Endothelial cell of umbilical vein (primary cell): ENCODE results near the gene KLHL5. TPM values are rescaled to one million over a fixed set of nuclear protein-coding genes. Genes with fewer than 3 reads are reported as not detected.

Experiments used
- BruUV-seq: library from RNA; stranded (reverse); fragments of 400-500 nt; replicated peaks from 2 replicates; lab custom pipeline; 2021; lab: Mats Ljungman, UMichigan
- CTCF ChIA-PET: fragments of 300-600, 350-600 bp; sonication (Branson Sonifier 250); formaldehyde crosslinking; loops from one replicate; lab custom pipeline; 2021; ENCODE audit warnings: antibody characterized with exemption, inconsistent platforms; lab: Charles Lee
- POLR2A ChIA-PET: fragments of 300-600, 350-600 bp; sonication (Branson Sonifier 250); formaldehyde crosslinking; loops from one replicate; lab custom pipeline; 2021; ENCODE audit warnings: antibody characterized with exemption, inconsistent platforms; lab: Charles Lee
- DNase-seq: peaks from one replicate; pipeline ENCODE4 v3.0.0-alpha.2; 2011; ENCODE audit warnings: low read depth, low spot score
- FAIRE-seq: peaks from 2 replicates; lab custom pipeline; 2011; peaks lifted over from hg19 to GRCh38; lab: Jason Lieb, UNC
- H2AFZ ChIP-seq: 2 replicates; pipeline ENCODE4 v1.6.0; 2012; ENCODE audit warnings: low read depth, low read length, control low read depth, inconsistent platforms
- H3K27ac ChIP-seq: 2 replicates; pipeline ENCODE4 v1.5.1; 2011; ENCODE audit warnings: low read depth, mild to moderate bottlenecking, control low read depth, low read length, moderate library complexity; ENCODE audit not compliant: insufficient read depth
- H3K27me3 ChIP-seq, 2 experiments: 2 replicates each; pipeline versions ENCODE4 v1.6.0 to v1.6.1; 2011; ENCODE audit warnings: low read length in 2 of 2, mixed read lengths in 1 of 2; ENCODE audit not compliant: control insufficient read depth in 2 of 2, insufficient read depth in 2 of 2
- H3K36me3 ChIP-seq, 2 experiments: 2 replicates in 1 of 2; 3 replicates in 1 of 2; pipeline ENCODE4 v1.5.1; 2011; ENCODE audit warnings: low read length in 2 of 2, mild to moderate bottlenecking in 1 of 2, moderate library complexity in 1 of 2; ENCODE audit not compliant: control insufficient read depth in 2 of 2, insufficient read depth in 2 of 2; ENCODE audit errors: extremely low read depth in 1 of 2
- H3K4me1 ChIP-seq: 3 replicates; pipeline ENCODE4 v1.5.1; 2011; ENCODE audit warnings: mild to moderate bottlenecking, low read length; ENCODE audit not compliant: control insufficient read depth, insufficient read depth; ENCODE audit errors: extremely low read depth
- H3K4me2 ChIP-seq: 2 replicates; pipeline ENCODE4 v1.6.1; 2011; ENCODE audit warnings: low read length, control low read depth, mixed read lengths; ENCODE audit not compliant: insufficient read depth
- H3K4me3 ChIP-seq, 3 experiments: fragments of 200-600 bp in 1 of 3; sonication (generic), shearing (Covaris generic) in 1 of 3; replicated peaks in 1 of 3; 2 replicates each; pipeline ENCODE4 v1.5.1; 2011 to 2016; ENCODE audit warnings: control low read depth in 3 of 3, low read length in 3 of 3, mild to moderate bottlenecking in 2 of 3, inconsistent platforms in 1 of 3, low read depth in 1 of 3, moderate library complexity in 1 of 3; ENCODE audit not compliant: insufficient read depth in 1 of 3
- H3K79me2 ChIP-seq: 2 replicates; pipeline ENCODE4 v1.6.0; 2012; ENCODE audit warnings: low read length, inconsistent platforms; ENCODE audit not compliant: control insufficient read depth, insufficient read depth
- H3K9ac ChIP-seq: replicated peaks from 2 replicates; pipeline ENCODE3; 2011; ENCODE audit warnings: low read length, control low read depth; ENCODE audit not compliant: insufficient read depth; ENCODE audit errors: extremely low read depth
- H3K9me1 ChIP-seq: replicated peaks from 3 replicates; pipeline ENCODE4 v1.6.0; 2011; ENCODE audit warnings: mild to moderate bottlenecking, low read length; ENCODE audit not compliant: control insufficient read depth, insufficient read depth; ENCODE audit errors: extremely low read depth
- H3K9me3 ChIP-seq: replicated peaks from 2 replicates; pipeline ENCODE4 v1.5.1; 2012; ENCODE audit warnings: low read length, inconsistent platforms; ENCODE audit not compliant: control insufficient read depth, insufficient read depth
- H4K20me1 ChIP-seq: replicated peaks from 2 replicates; pipeline ENCODE3; 2011; ENCODE audit warnings: mild to moderate bottlenecking, low read length; ENCODE audit not compliant: control insufficient read depth, insufficient read depth; ENCODE audit errors: extremely low read depth
- CTCF ChIP-seq, 2 donors: IDR thresholded peaks; 1 replicate in 1 of 2; 2 replicates in 1 of 2; pipeline ENCODE4 v1.5.1; 2011; ENCODE audit warnings: low read length in 2 of 2, mild to moderate bottlenecking in 2 of 2, moderate library complexity in 2 of 2, control low read depth in 1 of 2, inconsistent platforms in 1 of 2, low read depth in 1 of 2; ENCODE audit not compliant: insufficient read depth in 1 of 2; ENCODE audit errors: extremely low read depth in 1 of 2
- EZH2 ChIP-seq: IDR thresholded peaks from 2 replicates; pipeline ENCODE4 v1.6.1; 2012; ENCODE audit warnings: borderline replicate concordance, low read depth, mild to moderate bottlenecking, moderate library complexity, low read length, inconsistent platforms; ENCODE audit not compliant: severe bottlenecking
- GATA2 ChIP-seq: IDR thresholded peaks from 2 replicates; pipeline ENCODE4 v1.7.0; 2011; ENCODE audit warnings: low read depth, mild to moderate bottlenecking, moderate library complexity, mixed read lengths, low read length; ENCODE audit not compliant: insufficient read length, insufficient read depth
- JUN ChIP-seq: IDR thresholded peaks from 2 replicates; pipeline ENCODE4 v1.6.1; 2011; ENCODE audit warnings: borderline replicate concordance, low read depth; ENCODE audit not compliant: insufficient read length, insufficient read depth
- MAX ChIP-seq: IDR thresholded peaks from 2 replicates; pipeline ENCODE4 v1.6.1; 2011; ENCODE audit not compliant: insufficient read depth, insufficient read length
- POLR2A ChIP-seq: IDR thresholded peaks from 2 replicates; pipeline ENCODE4 v1.6.1; 2012; ENCODE audit warnings: low read depth, mild to moderate bottlenecking, control low read depth, low read length
- POLR2AphosphoS5 ChIP-seq: IDR thresholded peaks from 2 replicates; pipeline ENCODE4 v1.6.1; 2012; ENCODE audit warnings: low read depth, mild to moderate bottlenecking, control low read depth, low read length, moderate library complexity; ENCODE audit not compliant: insufficient read depth
- dilution Hi-C: fragments of 300-500 bp; cut with MboI; formaldehyde crosslinking; loops from one replicate; pipeline ENCODE4 v1.15.0; 2019; ENCODE audit warnings: low sequenced_read_pairs; ENCODE audit not compliant: extremely low pct_ligation_motif_present
- intact Hi-C: fragments of 100-400 bp; cut with micrococcal nuclease; formaldehyde crosslinking; loops from one replicate; pipeline ENCODE4 v1.10.0; 2022
- polyA plus RNA-seq, 4 experiments: library from polyadenylated mRNA; depleted of rRNA in 3 of 4; stranded (reverse) in 3 of 4; unstranded in 1 of 4; fragments of >200 nt; gene quantifications; 2 replicates each; pipeline versions ENCODE4 v1.2.1 to v1.2.3, GENCODE V29; 2011 to 2012; ENCODE audit warnings: missing spikeins in 1 of 4
- total RNA-seq: library from RNA; stranded (reverse); gene quantifications from 2 replicates; pipeline ENCODE4 v1.2.3, GENCODE V29; 2021

KLHL5 gene
- total and polyA plus RNA-seq, 2 donors (not counting 3 experiments of a cell fraction or from before 2014, with no cell fraction given), result 32.2 to 54.6 TPM

GRCh38 chr4:39106011-39106410, 44.0 kb downstream of the KLHL5 start:
- no TSS peak for BruUV-seq
- Histone ChIP-seq H3K9me3 (no peaks in the 10 kb centered on the region), H3K79me2 (no peaks in the 10 kb centered on the region), H4K20me1 (no peaks in the 10 kb centered on the region), H3K4me3 (no peak overlapping the region), H2AFZ (no peak overlapping the region), H3K9me1 (no peaks in the 10 kb centered on the region), H3K27ac (no peak overlapping the region), H3K36me3 (peaks cover 0 to 6% of the 10 kb centered on the region in 2 experiments), H3K27me3 (no peaks in the 10 kb centered on the region), H3K4me1 (no peaks in the 10 kb centered on the region), H3K9ac (no peak overlapping the region), H3K4me2 (no peak overlapping the region)
- dilution Hi-C loops (no loop called here), intact Hi-C loops (no loop called here)
- FAIRE-seq (no peak), DNase-seq (no peak)
- ChIA-PET POLR2A (no interaction called here), CTCF (no interaction called here)
- TF ChIP-seq POLR2AphosphoS5, result no peak
- no peak for TF ChIP-seq POLR2A
- TF ChIP-seq MAX, result no peak
- no peak for TF ChIP-seq CTCF (IDR thresholded peaks at IDR 0.05; ENCODE audit: extremely low read depth in 1 of 2, insufficient read depth in 1 of 2, low read depth in 1 of 2, low read length in 2 of 2)
- no peak for TF ChIP-seq JUN
- TF ChIP-seq GATA2, result no peak
- no peak for TF ChIP-seq EZH2
